ENCODE data around the gene MAFB.

DNA sequence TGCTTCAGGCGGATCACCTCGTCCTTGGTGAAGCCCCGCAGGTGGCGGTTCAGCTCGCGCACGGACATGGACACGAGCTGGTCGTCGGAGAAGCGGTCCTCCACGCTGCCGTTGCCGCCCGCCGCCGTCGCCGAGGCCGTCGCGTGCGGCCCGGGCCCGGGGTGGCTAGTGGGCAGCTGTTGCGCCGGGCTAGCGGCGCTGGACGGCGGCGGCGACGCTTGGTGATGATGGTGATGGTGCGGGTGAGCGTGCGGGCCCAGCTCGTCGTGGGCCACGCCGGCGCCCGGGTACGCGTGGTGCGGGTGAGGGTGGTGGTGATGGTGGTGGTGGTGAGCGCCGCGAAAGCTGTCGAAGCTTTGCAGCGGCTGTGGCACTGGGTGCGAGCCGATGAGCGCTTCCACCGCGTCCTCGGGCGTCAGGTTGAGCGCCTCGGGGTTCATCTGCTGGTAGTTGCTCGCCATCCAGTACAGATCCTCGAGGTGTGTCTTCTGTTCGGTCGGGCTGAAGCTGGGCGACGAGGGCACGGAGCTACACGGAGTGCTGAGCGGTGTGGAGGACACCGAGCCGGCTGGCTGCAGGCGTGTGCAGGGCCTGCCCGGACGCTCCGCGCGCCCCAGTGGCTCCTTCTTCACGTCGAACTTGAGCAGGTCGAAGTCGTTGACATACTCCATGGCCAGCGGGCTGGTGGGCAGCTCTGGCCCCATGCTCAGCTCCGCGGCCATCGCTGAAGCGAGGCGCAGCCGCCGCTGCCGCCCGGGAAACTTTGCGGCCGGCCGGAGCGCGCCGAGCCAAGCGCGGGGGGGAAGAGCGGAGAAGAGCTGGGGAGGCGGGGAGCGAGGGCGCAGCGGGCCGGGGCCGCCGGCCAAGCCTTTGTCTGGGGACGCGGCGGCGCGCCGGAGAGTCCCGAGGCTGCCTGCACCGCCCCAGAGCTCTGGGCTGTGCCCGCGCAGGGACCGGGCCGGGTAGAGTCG, 622 bp downstream of the MAFB start:
- TF ChIP-seq CTCF (IDR thresholded peaks at IDR 0.05) (peak in 1 of 4 experiments; percentile 16), POLR2A (IDR thresholded peaks at IDR 0.05) (peak in 1 of 2 donors; percentile 21), POLR2AphosphoS5 (IDR thresholded peaks at IDR 0.05) (no peak)
